MCF 10A (cell line): ENCODE results near the gene PYGO1. TPM values are rescaled to one million over a fixed set of nuclear protein-coding genes. Genes with fewer than 3 reads are reported as not detected.

Experiments
- BruUV-seq: library from RNA; stranded (reverse); fragments of 400-500 nt; replicated peaks from 2 replicates; lab custom pipeline; 2021; lab: Mats Ljungman, UMichigan
- CTCF ChIA-PET: fragments of 300-600 bp; sonication (Branson Sonifier 250); formaldehyde crosslinking; extraction: SDS; loops from one replicate; lab custom pipeline; 2021; ENCODE audit warnings: antibody characterized with exemption, inconsistent platforms; lab: Yijun Ruan, JAX
- POLR2A ChIA-PET: fragments of 300-600, 350-650 bp; sonication (Branson Sonifier 250); formaldehyde crosslinking; extraction: SDS; loops from one replicate; lab custom pipeline; 2020; ENCODE audit warnings: antibody characterized with exemption, inconsistent platforms; lab: Yijun Ruan, JAX
- DNase-seq: peaks from one replicate; pipeline ENCODE4 v3.0.0-alpha.2; 2018; ENCODE audit not compliant: unreplicated experiment
- H3K27ac Mint-ChIP-seq: one replicate; pipeline ENCODE4 v1.8.0; 2022; ENCODE audit warnings: mild to moderate bottlenecking, low read depth, mixed read lengths; ENCODE audit not compliant: unreplicated experiment
- H3K27me3 Mint-ChIP-seq: one replicate; pipeline ENCODE4 v1.8.0; 2022; ENCODE audit warnings: mixed read lengths; ENCODE audit not compliant: insufficient read depth, unreplicated experiment
- H3K36me3 Mint-ChIP-seq: one replicate; pipeline ENCODE4 v1.8.0; 2022; ENCODE audit warnings: mild to moderate bottlenecking, moderate library complexity, mixed read lengths; ENCODE audit not compliant: insufficient read depth, unreplicated experiment
- H3K4me1 Mint-ChIP-seq: one replicate; pipeline ENCODE4 v1.8.0; 2022; ENCODE audit warnings: mixed read lengths; ENCODE audit not compliant: insufficient read depth, unreplicated experiment
- H3K4me3 Mint-ChIP-seq: one replicate; pipeline ENCODE4 v1.8.0; 2022; ENCODE audit warnings: mild to moderate bottlenecking, moderate library complexity, mixed read lengths; ENCODE audit not compliant: unreplicated experiment
- H3K9me3 Mint-ChIP-seq: one replicate; pipeline ENCODE4 v1.8.0; 2022; ENCODE audit warnings: mixed read lengths; ENCODE audit not compliant: unreplicated experiment
- CTCF ChIP-seq: fragments of 200-600 bp; IDR thresholded peaks from one replicate; pipeline ENCODE4 v1.8.0; 2022; ENCODE audit warnings: antibody characterized with exemption, mild to moderate bottlenecking; ENCODE audit not compliant: unreplicated experiment
- intact Hi-C: fragments of 100-400 bp; cut with micrococcal nuclease; formaldehyde crosslinking; loops from 2 replicates; pipeline ENCODE4 v1.14.1; 2022
- total RNA-seq: library from RNA; stranded (reverse); gene quantifications from 2 replicates; pipeline ENCODE4 v1.2.3, GENCODE V29; 2022

Gene PYGO1
- total RNA-seq, 1 experiment from 2014 or later = 3.9 TPM

GRCh38 chr15:55630858-55631257 is 42.7 kb upstream of the PYGO1 start:
- H3K27me3 Mint-ChIP-seq = no peaks in the 10 kb centered on the region
- TF ChIP-seq CTCF = no peak
- no peak overlapping the region for H3K27ac Mint-ChIP-seq
- DNase-seq = no peak
- intact Hi-C loops = no loop called here
- H3K36me3 Mint-ChIP-seq = peaks cover 6% of the 10 kb centered on the region
- no peak overlapping the region for H3K4me3 Mint-ChIP-seq
- peaks cover 6% of the 10 kb centered on the region for H3K4me1 Mint-ChIP-seq
- H3K9me3 Mint-ChIP-seq = no peaks in the 10 kb centered on the region
- BruUV-seq = no TSS peak
- ChIA-PET POLR2A (no interaction called here), CTCF (interaction anchor here (0.5 kb wide), 1 partner anchor 214 kb away, joined by 3 read pairs; no protein-coding TSS in a partner anchor)

GRCh38 chr15:55628369-55628730 is 40.2 kb upstream of the PYGO1 start:
- BruUV-seq = no TSS peak
- Mint-ChIP-seq H3K9me3 (no peaks in the 10 kb centered on the region), H3K4me3 (no peak overlapping the region), H3K4me1 (peaks cover 6% of the 10 kb centered on the region), H3K36me3 (peaks cover 10% of the 10 kb centered on the region), H3K27ac (peak overlapping the region; percentile 42), H3K27me3 (no peaks in the 10 kb centered on the region)
- CTCF ChIA-PET = interaction anchor here (0.5 to 1.1 kb wide), 9 partner anchors 11 to 411 kb away, joined by 3 to 4 read pairs (median 3); no protein-coding TSS in a partner anchor
- no peak for TF ChIP-seq CTCF
- intact Hi-C loops = no loop called here
- POLR2A ChIA-PET = interaction anchor here (0.6 to 1.4 kb wide), 9 partner anchors 10 to 378 kb away, joined by 3 to 4 read pairs (median 3); partner anchors contain the start of genes CCPG1, PIERCE2, PIGB and PIGBOS1
- no peak for DNase-seq

- TF ChIP-seq CTCF = no peak
- peak overlapping the region; percentile 1 for H3K4me3 Mint-ChIP-seq
- no peaks in the 10 kb centered on the region for H3K27me3 Mint-ChIP-seq
- DNase-seq = peak; percentile 96
- BruUV-seq = no TSS peak
- ChIA-PET POLR2A (interaction anchor here (0.6 to 1.4 kb wide), 9 partner anchors 10 to 378 kb away, joined by 3 to 4 read pairs (median 3); partner anchors contain the start of genes CCPG1, PIERCE2, PIGB and PIGBOS1), CTCF (interaction anchor here (0.5 to 1.0 kb wide), 7 partner anchors 12 to 411 kb away, joined by 3 to 4 read pairs (median 3); no protein-coding TSS in a partner anchor)
- H3K9me3 Mint-ChIP-seq = no peaks in the 10 kb centered on the region
- intact Hi-C loops = no loop called here
- peak overlapping the region; percentile 42 for H3K27ac Mint-ChIP-seq
- peaks cover 6% of the 10 kb centered on the region for H3K4me1 Mint-ChIP-seq
- peaks cover 10% of the 10 kb centered on the region for H3K36me3 Mint-ChIP-seq
Measured at GRCh38 chr15:55627730-55628368, 39.7 kb upstream of the PYGO1 start.

- no peaks in the 10 kb centered on the region for H3K36me3 Mint-ChIP-seq
- CTCF ChIA-PET = interaction anchor here (0.7 kb wide), 2 partner anchors 59 to 1612 kb away, joined by 3 read pairs; no protein-coding TSS in a partner anchor
- intact Hi-C loops = no loop called here
Measured at GRCh38 chr15:55619783-55620182, 31.6 kb upstream of the PYGO1 start.

More at GRCh38 chr15:55619783-55620182, 31.6 kb upstream of the PYGO1 start:
- POLR2A ChIA-PET = interaction anchor here (1.1 kb wide), 1 partner anchor 18 kb away, joined by 4 read pairs; no protein-coding TSS in a partner anchor
- TF ChIP-seq CTCF = no peak
- H3K4me1 Mint-ChIP-seq = no peaks in the 10 kb centered on the region
- DNase-seq = no peak
- H3K27ac Mint-ChIP-seq = no peak overlapping the region
- no peaks in the 10 kb centered on the region for H3K9me3 Mint-ChIP-seq
- BruUV-seq = no TSS peak
- H3K4me3 Mint-ChIP-seq = no peak overlapping the region
- H3K27me3 Mint-ChIP-seq = no peaks in the 10 kb centered on the region
